Astrocyte (in vitro differentiated cells and primary cell): ENCODE results near the gene ARFRP1. TPM values are rescaled to one million over a fixed set of nuclear protein-coding genes. Genes with fewer than 3 reads are reported as not detected.

Experiments used
- DNase-seq: peaks from one replicate; pipeline ENCODE4 v3.0.0-alpha.2; 2010; ENCODE audit warnings: low read depth
- FAIRE-seq: peaks from 2 replicates; lab custom pipeline; 2011; peaks lifted over from hg19 to GRCh38; lab: Jason Lieb, UNC
- H2AFZ ChIP-seq: 2 replicates; pipeline ENCODE4 v1.6.0; 2012; ENCODE audit warnings: low read depth, low read length, inconsistent platforms
- H3K27ac ChIP-seq: 2 replicates; pipeline ENCODE4 v1.5.1; 2011; ENCODE audit warnings: low read depth, low read length, inconsistent platforms
- H3K27me3 ChIP-seq: 2 replicates; pipeline ENCODE4 v1.6.0; 2011; ENCODE audit warnings: low read length, inconsistent platforms; ENCODE audit not compliant: insufficient read depth
- H3K36me3 ChIP-seq: 2 replicates; pipeline ENCODE4 v1.5.1; 2011; ENCODE audit warnings: low read length, inconsistent platforms; ENCODE audit not compliant: insufficient read depth
- H3K4me1 ChIP-seq: 2 replicates; pipeline ENCODE4 v1.5.1; 2011; ENCODE audit warnings: low read length, inconsistent platforms; ENCODE audit not compliant: insufficient read depth
- H3K4me2 ChIP-seq: 2 replicates; pipeline ENCODE4 v1.6.0; 2012; ENCODE audit warnings: low read length, inconsistent platforms
- H3K4me3 ChIP-seq: 2 replicates; pipeline ENCODE4 v1.5.1; 2011; ENCODE audit warnings: low read depth, mild to moderate bottlenecking, low read length, inconsistent platforms; ENCODE audit not compliant: insufficient read depth
- H3K79me2 ChIP-seq: 2 replicates; pipeline ENCODE4 v1.6.0; 2012; ENCODE audit warnings: mild to moderate bottlenecking, low read length, inconsistent platforms; ENCODE audit not compliant: insufficient read depth
- H3K9ac ChIP-seq: 2 replicates; pipeline ENCODE4 v1.6.0; 2012; ENCODE audit warnings: mild to moderate bottlenecking, low read length, inconsistent platforms
- H3K9me3 ChIP-seq: 2 replicates; pipeline ENCODE4 v1.5.1; 2012; ENCODE audit warnings: low read depth, mild to moderate bottlenecking, low read length, inconsistent platforms; ENCODE audit not compliant: insufficient read depth
- H4K20me1 ChIP-seq: 2 replicates; pipeline ENCODE4 v1.6.0; 2012; ENCODE audit warnings: low read length, inconsistent platforms; ENCODE audit not compliant: insufficient read depth
- H3K27ac Mint-ChIP-seq: one replicate; pipeline ENCODE4 v1.8.0; 2021; ENCODE audit warnings: mild to moderate bottlenecking, mixed read lengths; ENCODE audit not compliant: unreplicated experiment
- H3K27me3 Mint-ChIP-seq: one replicate; pipeline ENCODE4 v1.8.0; 2021; ENCODE audit warnings: low read depth, mixed read lengths; ENCODE audit not compliant: unreplicated experiment
- H3K36me3 Mint-ChIP-seq: one replicate; pipeline ENCODE4 v1.8.0; 2021; ENCODE audit warnings: low read depth, mixed read lengths; ENCODE audit not compliant: unreplicated experiment
- H3K4me1 Mint-ChIP-seq: one replicate; pipeline ENCODE4 v1.8.0; 2021; ENCODE audit warnings: low read depth, mixed read lengths; ENCODE audit not compliant: unreplicated experiment
- H3K4me3 Mint-ChIP-seq: one replicate; pipeline ENCODE4 v1.8.0; 2021; ENCODE audit warnings: mild to moderate bottlenecking, moderate library complexity, mixed read lengths; ENCODE audit not compliant: unreplicated experiment
- H3K9me3 Mint-ChIP-seq: one replicate; pipeline ENCODE4 v1.8.0; 2021; ENCODE audit warnings: mild to moderate bottlenecking, mixed read lengths; ENCODE audit not compliant: unreplicated experiment
- EZH2 ChIP-seq: IDR thresholded peaks from 2 replicates; pipeline ENCODE4 v1.6.1; 2012; ENCODE audit warnings: mild to moderate bottlenecking, low read length, inconsistent platforms; ENCODE audit not compliant: insufficient read depth
- total RNA-seq: library from RNA; stranded (reverse); gene quantifications from 2 replicates; pipeline ENCODE4 v1.2.1, GENCODE V29; 2021
- TF ChIP-seq, protein P1 (sequence below): IDR thresholded peaks from 2 replicates; pipeline ENCODE4 v1.5.1; 2011; ENCODE audit warnings: low read depth, mild to moderate bottlenecking, inconsistent platforms, low read length, moderate library complexity; ENCODE audit not compliant: insufficient read depth

ARFRP1 gene
- total RNA-seq, 1 donor from 2014 or later: 32.5 TPM

DNA sequence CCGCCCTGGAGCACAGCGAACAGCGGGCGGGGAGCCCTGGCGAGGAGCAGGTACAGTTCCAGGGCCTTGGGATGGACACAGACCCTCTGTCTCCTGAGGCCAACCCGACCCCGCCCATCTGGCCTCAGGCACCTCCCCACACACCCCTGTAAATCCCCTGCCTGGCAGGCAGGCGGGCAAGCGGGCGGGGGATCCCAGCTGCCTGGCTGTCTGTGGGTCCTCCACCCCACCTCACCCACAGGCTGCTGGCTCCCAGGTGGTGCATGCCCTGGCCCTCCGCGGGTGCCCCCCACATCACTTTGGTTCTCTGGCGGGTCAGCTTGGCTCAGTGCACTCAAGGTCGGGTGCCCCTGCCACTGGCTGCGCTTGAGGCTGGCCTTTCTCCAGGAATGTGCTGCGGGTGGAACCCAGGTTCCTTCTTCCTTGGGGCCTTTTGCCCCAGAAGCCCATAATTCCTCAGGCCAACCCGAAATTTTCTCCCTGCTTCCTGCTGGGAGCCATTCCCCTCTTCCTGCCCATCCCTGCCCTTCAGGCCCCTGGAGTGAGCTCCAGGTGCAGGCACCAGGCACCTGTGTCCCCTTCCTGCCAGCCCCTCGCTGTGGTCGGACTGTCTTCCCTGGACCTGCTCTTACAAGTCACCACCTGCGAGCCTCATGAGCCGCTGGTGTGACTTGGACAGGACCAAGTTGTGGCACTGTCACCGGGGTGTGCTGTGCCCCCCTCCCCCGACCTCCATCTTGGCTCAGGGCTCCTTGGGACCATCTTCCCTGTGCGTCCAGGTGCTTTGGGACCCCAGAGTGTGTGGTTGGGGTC, 16.7 kb downstream of the ARFRP1 start:
- peaks cover 16% of the 10 kb centered on the region for H3K4me1 ChIP-seq
- no peaks in the 10 kb centered on the region for H3K27me3 Mint-ChIP-seq
- H3K36me3 Mint-ChIP-seq: peaks cover 3% of the 10 kb centered on the region
- no peaks in the 10 kb centered on the region for H3K36me3 ChIP-seq
- no peak overlapping the region for H3K27ac Mint-ChIP-seq
- H3K79me2 ChIP-seq: no peaks in the 10 kb centered on the region
- H3K4me1 Mint-ChIP-seq: peaks cover 2% of the 10 kb centered on the region
- FAIRE-seq (no peak), DNase-seq (no peak)
- H3K9me3 ChIP-seq: no peaks in the 10 kb centered on the region
- H2AFZ ChIP-seq: no peak overlapping the region
- no peak overlapping the region for H3K9ac ChIP-seq
- no peak overlapping the region for H3K4me2 ChIP-seq
- no peak for TF ChIP-seq EZH2
- TF ChIP-seq, protein P1, sequence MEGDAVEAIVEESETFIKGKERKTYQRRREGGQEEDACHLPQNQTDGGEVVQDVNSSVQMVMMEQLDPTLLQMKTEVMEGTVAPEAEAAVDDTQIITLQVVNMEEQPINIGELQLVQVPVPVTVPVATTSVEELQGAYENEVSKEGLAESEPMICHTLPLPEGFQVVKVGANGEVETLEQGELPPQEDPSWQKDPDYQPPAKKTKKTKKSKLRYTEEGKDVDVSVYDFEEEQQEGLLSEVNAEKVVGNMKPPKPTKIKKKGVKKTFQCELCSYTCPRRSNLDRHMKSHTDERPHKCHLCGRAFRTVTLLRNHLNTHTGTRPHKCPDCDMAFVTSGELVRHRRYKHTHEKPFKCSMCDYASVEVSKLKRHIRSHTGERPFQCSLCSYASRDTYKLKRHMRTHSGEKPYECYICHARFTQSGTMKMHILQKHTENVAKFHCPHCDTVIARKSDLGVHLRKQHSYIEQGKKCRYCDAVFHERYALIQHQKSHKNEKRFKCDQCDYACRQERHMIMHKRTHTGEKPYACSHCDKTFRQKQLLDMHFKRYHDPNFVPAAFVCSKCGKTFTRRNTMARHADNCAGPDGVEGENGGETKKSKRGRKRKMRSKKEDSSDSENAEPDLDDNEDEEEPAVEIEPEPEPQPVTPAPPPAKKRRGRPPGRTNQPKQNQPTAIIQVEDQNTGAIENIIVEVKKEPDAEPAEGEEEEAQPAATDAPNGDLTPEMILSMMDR: no peak
- no peak overlapping the region for H3K4me3 ChIP-seq
- no peaks in the 10 kb centered on the region for H4K20me1 ChIP-seq
- H3K9me3 Mint-ChIP-seq: no peaks in the 10 kb centered on the region
- H3K27ac ChIP-seq: no peak overlapping the region
- peak overlapping the region; percentile 40 for H3K4me3 Mint-ChIP-seq
- no peaks in the 10 kb centered on the region for H3K27me3 ChIP-seq

DNA sequence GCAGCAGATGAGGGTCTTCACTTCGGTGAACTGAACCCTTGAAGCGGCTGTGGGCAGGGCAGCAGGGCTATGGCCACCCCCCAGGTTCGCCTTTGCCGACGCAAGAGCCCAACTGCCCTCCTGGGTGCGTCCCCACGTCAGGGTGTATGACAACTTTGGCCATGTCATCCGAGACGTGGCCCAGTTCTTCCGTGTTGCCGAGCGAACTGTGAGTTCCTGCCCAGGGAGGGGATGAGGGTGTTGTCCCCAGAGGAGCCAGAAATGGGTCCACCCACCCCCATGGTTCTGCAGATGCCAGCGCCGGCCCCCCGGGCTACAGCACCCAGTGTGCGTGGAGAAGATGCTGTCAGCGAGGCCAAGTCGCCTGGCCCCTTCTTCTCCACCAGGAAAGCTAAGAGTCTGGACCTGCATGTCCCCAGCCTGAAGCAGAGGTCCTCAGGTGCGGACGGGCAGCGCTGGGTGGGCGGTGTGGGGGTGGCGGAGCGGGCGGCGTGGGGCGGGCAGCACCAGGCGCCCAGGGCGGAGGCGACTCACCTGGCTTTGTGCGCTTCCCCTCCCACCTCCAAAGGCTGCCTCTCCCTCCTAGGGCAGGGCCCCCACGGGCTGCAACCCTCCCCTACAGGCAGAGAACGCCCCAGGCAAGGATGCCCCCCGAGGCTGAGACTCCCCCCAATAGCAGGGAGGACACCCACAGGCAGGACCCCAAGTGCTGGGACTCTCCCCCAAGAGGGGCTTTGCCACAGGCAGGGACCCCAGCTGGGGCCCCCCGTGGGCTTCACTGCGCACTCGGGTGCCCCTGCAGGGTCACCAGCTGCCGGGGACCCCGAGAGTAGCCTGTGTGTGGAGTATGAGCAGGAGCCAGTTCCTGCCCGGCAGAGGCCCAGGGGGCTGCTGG, 17.5 kb downstream of the ARFRP1 start:
- TF ChIP-seq, protein P1: no peak
- no peak for TF ChIP-seq EZH2
- no peaks in the 10 kb centered on the region for H3K36me3 ChIP-seq

More for the DNA sequence above, 17.5 kb downstream of the ARFRP1 start:
- no peak overlapping the region for H3K4me3 ChIP-seq
- Mint-ChIP-seq H3K36me3 (peaks cover 3% of the 10 kb centered on the region), H3K4me1 (peaks cover 2% of the 10 kb centered on the region), H3K27ac (no peak overlapping the region), H3K4me3 (no peak overlapping the region), H3K9me3 (no peaks in the 10 kb centered on the region), H3K27me3 (no peaks in the 10 kb centered on the region)
- H3K9me3 ChIP-seq: no peaks in the 10 kb centered on the region
- DNase-seq (no peak), FAIRE-seq (no peak)
- H3K4me1 ChIP-seq: peaks cover 21% of the 10 kb centered on the region
- no peaks in the 10 kb centered on the region for H3K27me3 ChIP-seq
- no peak overlapping the region for H2AFZ ChIP-seq
- H3K79me2 ChIP-seq: no peaks in the 10 kb centered on the region
- H4K20me1 ChIP-seq: no peaks in the 10 kb centered on the region
- H3K9ac ChIP-seq: no peak overlapping the region
- H3K27ac ChIP-seq: no peak overlapping the region
- H3K4me2 ChIP-seq: no peak overlapping the region
